NB4 (cell line): Measurements from ENCODE around the gene TMPRSS6.

Experiments
- DNase-seq: peaks from one replicate; pipeline ENCODE4 v3.0.0; 2010; ENCODE audit warnings: low read depth
- H3K4me3 ChIP-seq: one replicate; pipeline ENCODE4 v1.5.1; 2011; ENCODE audit warnings: mild to moderate bottlenecking, low read depth, low read length, moderate library complexity
- CTCF ChIP-seq: IDR thresholded peaks from one replicate; pipeline ENCODE4 v1.5.1; 2012; ENCODE audit warnings: low read depth, low read length
- MYC ChIP-seq: IDR thresholded peaks from 2 replicates; pipeline ENCODE4 v1.6.1; 2011; ENCODE audit warnings: low read depth, low read length
- POLR2A ChIP-seq: IDR thresholded peaks from 2 replicates; pipeline ENCODE4 v1.6.1; 2011; ENCODE audit warnings: mild to moderate bottlenecking; ENCODE audit not compliant: insufficient read length; ENCODE audit errors: extremely low read depth
- TF ChIP-seq, protein P1 (sequence below): IDR thresholded peaks from 2 replicates; pipeline ENCODE4 v1.6.1; 2011; ENCODE audit warnings: low read depth, low read length

Gene TMPRSS6

GRCh38 chr22:37070744-37071143 lies 38.8 kb downstream of the TMPRSS6 start:
- DNase-seq, result no peak
- no peak for TF ChIP-seq POLR2A
- no peak for TF ChIP-seq MYC
- TF ChIP-seq, protein P1, sequence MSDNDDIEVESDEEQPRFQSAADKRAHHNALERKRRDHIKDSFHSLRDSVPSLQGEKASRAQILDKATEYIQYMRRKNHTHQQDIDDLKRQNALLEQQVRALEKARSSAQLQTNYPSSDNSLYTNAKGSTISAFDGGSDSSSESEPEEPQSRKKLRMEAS, result no peak
- TF ChIP-seq CTCF, result no peak
- no peak overlapping the region for H3K4me3 ChIP-seq

DNA sequence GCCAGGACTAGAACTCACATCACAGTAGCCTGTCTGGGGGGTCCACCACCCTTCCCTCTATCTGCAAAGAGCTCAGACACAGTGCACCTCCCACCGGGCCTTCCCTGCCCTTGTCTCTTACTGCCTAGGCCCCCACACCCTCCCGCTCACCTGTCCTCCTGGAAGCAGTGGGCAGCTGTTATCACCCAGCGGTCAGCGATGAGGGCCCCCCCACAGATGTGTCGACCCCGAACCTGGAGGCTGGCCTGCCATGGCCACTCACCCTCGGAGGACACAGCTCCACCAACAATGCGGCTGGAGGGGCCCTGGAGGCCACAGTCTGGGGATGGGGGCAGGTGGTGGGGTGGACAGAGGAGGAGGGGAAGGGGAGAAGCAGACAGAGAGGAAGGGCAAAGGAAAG lies 39.2 kb downstream of the TMPRSS6 start:
- no peak overlapping the region for H3K4me3 ChIP-seq
- DNase-seq, result no peak
- TF ChIP-seq MYC, result no peak
- no peak for TF ChIP-seq CTCF
- TF ChIP-seq, protein P1, result no peak
- no peak for TF ChIP-seq POLR2A

GRCh38 chr22:37069719-37070118 lies 39.8 kb downstream of the TMPRSS6 start:
- no peak for DNase-seq
- TF ChIP-seq POLR2A (no peak), MYC (no peak), CTCF (no peak)
- TF ChIP-seq, protein P1, result no peak
- H3K4me3 ChIP-seq, result no peak overlapping the region

DNA sequence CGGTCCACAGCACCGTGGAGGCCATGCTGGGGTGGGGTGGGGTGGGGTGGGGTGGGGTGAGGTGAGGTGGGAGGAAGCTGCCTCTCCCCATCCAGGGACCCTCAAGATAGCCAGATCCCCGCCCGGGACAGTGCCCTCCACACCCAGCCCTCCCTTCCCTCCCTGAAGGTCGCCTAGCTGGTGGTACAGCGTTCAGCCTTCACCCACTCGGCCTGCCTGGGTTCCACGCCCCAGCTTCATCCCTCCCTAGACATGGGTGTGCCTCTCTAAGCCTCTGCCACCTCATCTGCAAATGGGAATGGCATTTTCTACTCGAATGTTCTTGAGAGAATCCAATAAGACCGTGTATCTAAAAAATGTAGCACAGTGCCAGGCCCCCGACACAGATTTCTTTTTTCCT lies 40.2 kb downstream of the TMPRSS6 start:
- TF ChIP-seq POLR2A (no peak), MYC (no peak), CTCF (no peak)
- TF ChIP-seq, protein P1, result no peak
- DNase-seq, result no peak
- no peak overlapping the region for H3K4me3 ChIP-seq

GRCh38 chr22:37068859-37069258 lies 40.7 kb downstream of the TMPRSS6 start:
- TF ChIP-seq MYC (no peak), POLR2A (no peak), CTCF (no peak)
- TF ChIP-seq, protein P1, result no peak
- DNase-seq, result no peak
- no peak overlapping the region for H3K4me3 ChIP-seq

DNA sequence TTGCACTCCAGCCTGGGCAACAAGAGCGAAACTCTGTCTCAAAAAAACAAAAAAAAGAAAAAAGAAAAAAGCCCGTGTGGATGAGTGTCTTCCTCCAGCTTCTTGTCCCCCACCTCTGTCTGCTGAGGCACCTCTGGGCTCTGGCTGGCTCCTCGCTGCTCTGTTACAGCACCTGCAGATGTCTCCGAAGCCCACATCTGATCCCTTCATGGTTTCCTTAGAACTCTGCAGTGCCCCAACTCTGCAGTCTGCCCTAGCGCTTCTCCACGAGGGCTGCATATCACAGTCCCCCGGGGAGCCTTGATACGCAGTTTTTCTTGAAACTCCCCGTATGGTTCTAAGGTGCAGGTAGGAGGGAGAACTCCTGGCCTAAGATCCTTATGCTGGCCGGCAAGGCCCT lies 42.1 kb downstream of the TMPRSS6 start:
- TF ChIP-seq MYC (no peak), CTCF (no peak), POLR2A (no peak)
- TF ChIP-seq, protein P1, result no peak
- no peak overlapping the region for H3K4me3 ChIP-seq
- DNase-seq, result no peak
